Uterus (tissue), 2 donors: ENCODE data around the gene STARD7.

Experiments used
- CTCF ChIP-seq, 4 experiments: fragments of 200-600 bp in 2 of 4; fragments of 450-650 bp in 2 of 4; sonication (generic) in 2 of 4; IDR thresholded peaks; one replicate each; pipeline ENCODE4 v1.5.1; 2016 to 2019; ENCODE audit warnings: antibody characterized with exemption in 4 of 4, mild to moderate bottlenecking in 2 of 4, moderate library complexity in 1 of 4
- POLR2A ChIP-seq, 2 donors: fragments of 450-650 bp; IDR thresholded peaks; one replicate each; pipeline ENCODE4 v1.6.1; 2016; ENCODE audit warnings: antibody characterized with exemption in 2 of 2, mild to moderate bottlenecking in 1 of 2, moderate library complexity in 1 of 2

GRCh38 chr2:96252526-96252925 lies 43.9 kb upstream of the STARD7 start:
- TF ChIP-seq POLR2A (IDR thresholded peaks at IDR 0.05) (no peak), CTCF (IDR thresholded peaks at IDR 0.05) (no peak)
